HFFc6 (cell line): ENCODE measurements around the gene L3MBTL1. TPM values are rescaled to one million over a fixed set of nuclear protein-coding genes. Genes with fewer than 3 reads are reported as not detected.

ENCODE experiments used
- DNase-seq: peaks from one replicate; pipeline ENCODE4 v3.0.0-alpha.2; 2018
- H3K27ac Mint-ChIP-seq: 2 replicates; pipeline ENCODE4 v1.8.0; 2020; ENCODE audit warnings: mild to moderate bottlenecking, mixed read lengths
- H3K27me3 Mint-ChIP-seq: 2 replicates; pipeline ENCODE4 v1.8.0; 2021; ENCODE audit warnings: mild to moderate bottlenecking, moderate library complexity, mixed read lengths; ENCODE audit not compliant: insufficient read depth
- H3K36me3 Mint-ChIP-seq: 2 replicates; pipeline ENCODE4 v1.8.0; 2021; ENCODE audit warnings: low read depth, mixed read lengths
- H3K4me1 Mint-ChIP-seq: 2 replicates; pipeline ENCODE4 v1.8.0; 2020; ENCODE audit warnings: low read depth, mixed read lengths
- H3K4me3 Mint-ChIP-seq: 2 replicates; pipeline ENCODE4 v1.8.0; 2020; ENCODE audit warnings: mild to moderate bottlenecking, moderate library complexity, mixed read lengths
- H3K9me3 Mint-ChIP-seq: 2 replicates; pipeline ENCODE4 v1.8.0; 2020; ENCODE audit warnings: mild to moderate bottlenecking, mixed read lengths
- CTCF ChIP-seq: fragments of 200-600 bp; sonication (generic); IDR thresholded peaks from 2 replicates; pipeline ENCODE4 v1.5.0; 2021; ENCODE audit warnings: antibody characterized with exemption, mild to moderate bottlenecking
- total RNA-seq, 6 experiments: library from RNA; stranded (reverse); fragmentation: NEBNext Ultra II Directional; extraction: Animal tissue kit (Norgen Biotek cat#: 25700); gene quantifications; 2 replicates in 1 of 6; 3 replicates in 5 of 6; pipeline ENCODE4 v1.2.3, GENCODE V29; 2021

Gene L3MBTL1
- total RNA-seq, 6 experiments from 2014 or later, result 1.8 to 2.9 (median 2.3) TPM

GRCh38 chr20:43528258-43528875, 20.9 kb downstream of the L3MBTL1 start:
- Mint-ChIP-seq H3K27ac (no peak overlapping the region), H3K9me3 (no peaks in the 10 kb centered on the region), H3K36me3 (no peaks in the 10 kb centered on the region), H3K4me3 (no peak overlapping the region), H3K4me1 (peaks cover 15% of the 10 kb centered on the region), H3K27me3 (peaks cover 5% of the 10 kb centered on the region)
- TF ChIP-seq CTCF, result no peak
- DNase-seq, result no peak

- H3K9me3 Mint-ChIP-seq, result no peaks in the 10 kb centered on the region
These were observed 21.6 kb downstream of the L3MBTL1 start for GRCh38 chr20:43529051-43529450.

GRCh38 chr20:43529457-43530153, 22.1 kb downstream of the L3MBTL1 start:
- H3K4me3 Mint-ChIP-seq, result no peak overlapping the region
- peaks cover 18% of the 10 kb centered on the region for H3K4me1 Mint-ChIP-seq
- no peak for TF ChIP-seq CTCF
- H3K9me3 Mint-ChIP-seq, result no peaks in the 10 kb centered on the region
- H3K27ac Mint-ChIP-seq, result no peak overlapping the region
- no peaks in the 10 kb centered on the region for H3K36me3 Mint-ChIP-seq
- peaks cover 3% of the 10 kb centered on the region for H3K27me3 Mint-ChIP-seq
- no peak for DNase-seq

More at GRCh38 chr20:43529051-43529450, 21.6 kb downstream of the L3MBTL1 start:
- no peak for TF ChIP-seq CTCF
- Mint-ChIP-seq H3K4me3 (no peak overlapping the region), H3K27me3 (peaks cover 5% of the 10 kb centered on the region), H3K4me1 (peaks cover 18% of the 10 kb centered on the region), H3K36me3 (no peaks in the 10 kb centered on the region), H3K27ac (no peak overlapping the region)
- no peak for DNase-seq

GRCh38 chr20:43530321-43531090, 23.0 kb downstream of the L3MBTL1 start:
- peaks cover 1% of the 10 kb centered on the region for H3K27me3 Mint-ChIP-seq
- H3K27ac Mint-ChIP-seq, result no peak overlapping the region
- H3K9me3 Mint-ChIP-seq, result no peaks in the 10 kb centered on the region
- H3K4me1 Mint-ChIP-seq, result peaks cover 18% of the 10 kb centered on the region
- no peak overlapping the region for H3K4me3 Mint-ChIP-seq
- no peak for TF ChIP-seq CTCF
- H3K36me3 Mint-ChIP-seq, result no peaks in the 10 kb centered on the region
- no peak for DNase-seq

GRCh38 chr20:43531091-43531443, 23.6 kb downstream of the L3MBTL1 start:
- Mint-ChIP-seq H3K36me3 (no peaks in the 10 kb centered on the region), H3K27me3 (peaks cover 3% of the 10 kb centered on the region), H3K4me3 (no peak overlapping the region), H3K9me3 (no peaks in the 10 kb centered on the region), H3K27ac (no peak overlapping the region), H3K4me1 (peaks cover 18% of the 10 kb centered on the region)
- no peak for TF ChIP-seq CTCF
- no peak for DNase-seq
